Measurements from ENCODE around the gene HMG20B. TPM values are rescaled to one million over a fixed set of nuclear protein-coding genes. Genes with fewer than 3 reads are reported as not detected.

HMG20B gene
- total RNA-seq, 3 donors from 2014 or later, result 120 to 142 (median 127) TPM

- Histone ChIP-seq H3K27ac (no peak overlapping the region), H3K9me3 (no peaks in the 10 kb centered on the region), H3K36me3 (peaks cover 24% of the 10 kb centered on the region), H3K4me1 (peaks cover 3 to 10% of the 10 kb centered on the region in 2 donors), H3K4me3 (no peak overlapping the region), H3K27me3 (no peaks in the 10 kb centered on the region)
- DNase-seq (ENCODE audit: low spot score in 2 of 2), result no peak
- TF ChIP-seq CTCF (IDR thresholded peaks at IDR 0.05), result no peak
- TF ChIP-seq POLR2A (IDR thresholded peaks at IDR 0.05), result no peak
- intact Hi-C loops (cut with DNase I; ENCODE audit: low total_unique reads), result no loop called here
These were observed 41.0 kb upstream of the HMG20B start for GRCh38 chr19:3531716-3532115.

- H3K27me3 ChIP-seq, result no peaks in the 10 kb centered on the region
- peaks cover 24% of the 10 kb centered on the region for H3K36me3 ChIP-seq
- TF ChIP-seq POLR2A (IDR thresholded peaks at IDR 0.05), result no peak
- no peak for TF ChIP-seq POLR2AphosphoS5 (IDR thresholded peaks at IDR 0.05)
- TF ChIP-seq CTCF (IDR thresholded peaks at IDR 0.05), result no peak
- no peaks in the 10 kb centered on the region for H3K9me3 ChIP-seq
- no peak overlapping the region for H3K4me3 ChIP-seq
- peaks cover 5 to 13% of the 10 kb centered on the region in 2 donors for H3K4me1 ChIP-seq
- intact Hi-C loops (cut with DNase I; ENCODE audit: low total_unique reads), result no loop called here
- DNase-seq (ENCODE audit: low spot score in 2 of 2), result no peak
- no peak overlapping the region for H3K27ac ChIP-seq
These were observed 40.5 kb upstream of the HMG20B start for GRCh38 chr19:3532154-3532786.

GRCh38 chr19:3533033-3533432 lies 39.7 kb upstream of the HMG20B start:
- no peaks in the 10 kb centered on the region for H3K27me3 ChIP-seq
- no peak overlapping the region for H3K27ac ChIP-seq
- H3K4me1 ChIP-seq, result peaks cover 5 to 13% of the 10 kb centered on the region in 2 donors
- no peak for DNase-seq (ENCODE audit: low spot score in 2 of 2)
- H3K36me3 ChIP-seq, result peaks cover 21% of the 10 kb centered on the region
- H3K9me3 ChIP-seq, result no peaks in the 10 kb centered on the region
- H3K4me3 ChIP-seq, result no peak overlapping the region
- no peak for TF ChIP-seq POLR2A (IDR thresholded peaks at IDR 0.05)
- TF ChIP-seq CTCF (IDR thresholded peaks at IDR 0.05), result no peak
- no peak for TF ChIP-seq POLR2AphosphoS5 (IDR thresholded peaks at IDR 0.05)
- intact Hi-C loops (cut with DNase I; ENCODE audit: low total_unique reads), result no loop called here

GRCh38 chr19:3533563-3534216 lies 39.1 kb upstream of the HMG20B start:
- H3K36me3 ChIP-seq, result peaks cover 21% of the 10 kb centered on the region

More at GRCh38 chr19:3533563-3534216, 39.1 kb upstream of the HMG20B start:
- DNase-seq (ENCODE audit: low spot score in 2 of 2), result no peak
- Histone ChIP-seq H3K4me3 (no peak overlapping the region), H3K9me3 (no peaks in the 10 kb centered on the region), H3K27ac (no peak overlapping the region), H3K27me3 (no peaks in the 10 kb centered on the region), H3K4me1 (peaks cover 5 to 13% of the 10 kb centered on the region in 2 donors)
- intact Hi-C loops (cut with DNase I; ENCODE audit: low total_unique reads), result loop anchor here (1.0 kb wide), 1 partner anchor 47 kb away; no protein-coding TSS in a partner anchor
- no peak for TF ChIP-seq POLR2A (IDR thresholded peaks at IDR 0.05)
- no peak for TF ChIP-seq CTCF (IDR thresholded peaks at IDR 0.05)
- TF ChIP-seq POLR2AphosphoS5 (IDR thresholded peaks at IDR 0.05), result no peak
